Left ventricle myocardium inferior (tissue), 1 donor: Measurements from ENCODE around the gene CABLES1. TPM values are rescaled to one million over a fixed set of nuclear protein-coding genes. Genes with fewer than 3 reads are reported as not detected.

Experiments
- DNase-seq: peaks from one replicate; pipeline ENCODE4 v3.0.0-alpha.2; 2020
- H3K27ac ChIP-seq: fragments of 200-600 bp; replicated peaks from 2 replicates; pipeline ENCODE4 v1.8.0; 2021
- H3K27me3 ChIP-seq: fragments of 200-600 bp; 2 replicates; pipeline ENCODE4 v1.8.0; 2021; ENCODE audit warnings: low read depth
- H3K36me3 ChIP-seq: fragments of 200-600 bp; 2 replicates; pipeline ENCODE4 v1.8.0; 2021
- H3K4me1 ChIP-seq: fragments of 200-600 bp; 2 replicates; pipeline ENCODE4 v1.8.0; 2021
- H3K4me3 ChIP-seq: fragments of 200-600 bp; 2 replicates; pipeline ENCODE4 v1.8.0; 2021; ENCODE audit warnings: mild to moderate bottlenecking, moderate library complexity
- H3K9me3 ChIP-seq: fragments of 200-600 bp; replicated peaks from 2 replicates; pipeline ENCODE4 v1.8.0; 2021
- intact Hi-C: fragments of 100-400 bp; cut with micrococcal nuclease; formaldehyde crosslinking; loops from one replicate; pipeline ENCODE4 v1.11.0; 2022
- total RNA-seq: library from RNA; stranded (reverse); fragmentation: NEBNext Ultra II Directional; extraction: Animal tissue kit (Norgen Biotek cat#: 25700); gene quantifications from one replicate; pipeline ENCODE4 v1.2.1, GENCODE V29; 2021
- TF ChIP-seq, protein P1 (sequence below): fragments of 200-600 bp; IDR thresholded peaks from 2 replicates; pipeline ENCODE4 v1.8.0; 2021; ENCODE audit warnings: antibody characterized with exemption, mild to moderate bottlenecking, borderline replicate concordance
- donor health status: DM: no; HTN: yes; CAD: no; lungs with severe emphysema.

The CABLES1 gene
- total RNA-seq, 1 donor from 2014 or later: 2.7 TPM

DNA sequence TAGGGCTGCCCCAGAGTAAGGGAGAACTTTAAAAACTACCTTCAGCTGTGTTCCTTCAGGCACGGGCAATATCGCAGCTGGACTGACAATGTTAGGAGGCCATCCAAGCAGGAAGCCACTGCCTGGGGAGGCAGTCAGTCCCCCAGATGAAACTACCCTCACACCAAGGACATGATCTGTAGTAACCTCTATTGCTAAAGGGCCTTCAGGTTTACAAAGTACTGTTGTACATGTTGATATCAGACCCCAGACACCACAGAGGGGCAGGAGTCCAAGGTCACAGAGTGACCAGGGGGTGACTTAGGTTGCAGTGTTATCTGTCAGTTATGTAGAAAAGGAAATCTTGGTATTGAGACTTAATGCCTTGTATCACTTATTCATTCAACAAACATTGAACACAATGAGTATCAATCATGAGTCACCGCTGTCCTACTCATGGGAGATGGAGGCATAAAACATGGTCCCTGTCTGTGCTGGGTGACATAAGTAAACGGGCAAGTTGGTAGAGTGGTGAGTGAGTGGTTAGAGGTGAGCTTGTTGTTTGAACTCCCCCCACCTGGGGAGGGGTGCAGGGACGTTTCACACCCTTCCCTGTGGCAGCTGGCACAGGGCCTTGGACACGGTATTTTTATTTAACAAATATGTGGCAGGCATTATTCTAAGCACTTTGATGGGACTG lies 7.1 kb downstream of the CABLES1 start:
- peak overlapping the region; percentile 69 for H3K27ac ChIP-seq
- H3K36me3 ChIP-seq: no peaks in the 10 kb centered on the region
- intact Hi-C loops: no loop called here
- H3K4me3 ChIP-seq: no peak overlapping the region
- TF ChIP-seq, protein P1, sequence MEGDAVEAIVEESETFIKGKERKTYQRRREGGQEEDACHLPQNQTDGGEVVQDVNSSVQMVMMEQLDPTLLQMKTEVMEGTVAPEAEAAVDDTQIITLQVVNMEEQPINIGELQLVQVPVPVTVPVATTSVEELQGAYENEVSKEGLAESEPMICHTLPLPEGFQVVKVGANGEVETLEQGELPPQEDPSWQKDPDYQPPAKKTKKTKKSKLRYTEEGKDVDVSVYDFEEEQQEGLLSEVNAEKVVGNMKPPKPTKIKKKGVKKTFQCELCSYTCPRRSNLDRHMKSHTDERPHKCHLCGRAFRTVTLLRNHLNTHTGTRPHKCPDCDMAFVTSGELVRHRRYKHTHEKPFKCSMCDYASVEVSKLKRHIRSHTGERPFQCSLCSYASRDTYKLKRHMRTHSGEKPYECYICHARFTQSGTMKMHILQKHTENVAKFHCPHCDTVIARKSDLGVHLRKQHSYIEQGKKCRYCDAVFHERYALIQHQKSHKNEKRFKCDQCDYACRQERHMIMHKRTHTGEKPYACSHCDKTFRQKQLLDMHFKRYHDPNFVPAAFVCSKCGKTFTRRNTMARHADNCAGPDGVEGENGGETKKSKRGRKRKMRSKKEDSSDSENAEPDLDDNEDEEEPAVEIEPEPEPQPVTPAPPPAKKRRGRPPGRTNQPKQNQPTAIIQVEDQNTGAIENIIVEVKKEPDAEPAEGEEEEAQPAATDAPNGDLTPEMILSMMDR: no peak
- peaks cover 39% of the 10 kb centered on the region for H3K4me1 ChIP-seq
- DNase-seq: no peak
- H3K27me3 ChIP-seq: peaks cover 70% of the 10 kb centered on the region
- H3K9me3 ChIP-seq: peaks cover 2% of the 10 kb centered on the region

DNA sequence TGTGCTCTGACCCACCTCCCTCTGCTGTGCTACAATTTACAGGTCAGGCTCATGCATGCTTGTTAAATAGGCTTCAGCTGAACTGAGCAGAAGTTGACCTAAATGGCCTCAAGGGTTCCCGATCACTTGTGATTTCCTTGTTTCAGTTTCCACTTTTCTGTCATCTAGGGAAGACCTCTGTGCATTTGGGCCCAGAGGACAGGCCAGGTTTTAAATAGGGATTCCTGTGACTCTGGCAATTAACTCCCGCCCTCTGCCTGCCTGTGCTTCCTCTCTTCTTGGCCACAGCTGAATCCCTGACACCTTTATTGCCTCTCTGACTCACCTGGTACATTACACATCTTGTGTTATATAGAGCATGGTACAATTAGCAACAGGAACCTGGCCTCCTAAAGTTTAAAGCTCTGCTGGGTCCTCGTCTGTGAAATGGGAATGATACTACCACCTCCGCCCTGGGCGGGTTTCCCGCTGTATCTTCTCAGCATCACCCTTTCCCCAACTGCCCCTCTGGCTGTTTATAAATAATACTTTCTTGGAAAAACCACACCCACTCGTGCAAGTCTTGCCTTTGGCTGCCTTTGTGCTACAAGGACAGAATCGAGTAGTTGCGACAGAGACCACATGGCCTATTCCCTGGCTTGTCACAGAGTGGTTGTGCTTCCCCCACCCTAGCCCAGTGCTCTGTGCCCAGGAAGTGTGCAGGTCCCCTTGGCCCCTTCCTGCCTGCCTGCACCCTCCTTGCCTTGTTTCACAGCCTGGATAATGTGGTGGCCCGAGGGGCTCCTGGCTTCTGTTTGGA lies 7.9 kb downstream of the CABLES1 start:
- intact Hi-C loops: no loop called here
- TF ChIP-seq, protein P1: no peak
- Histone ChIP-seq H3K36me3 (no peaks in the 10 kb centered on the region), H3K4me1 (peaks cover 31% of the 10 kb centered on the region), H3K27me3 (peaks cover 63% of the 10 kb centered on the region), H3K9me3 (peaks cover 2% of the 10 kb centered on the region), H3K27ac (peak overlapping the region; percentile 69), H3K4me3 (no peak overlapping the region)
- no peak for DNase-seq

DNA sequence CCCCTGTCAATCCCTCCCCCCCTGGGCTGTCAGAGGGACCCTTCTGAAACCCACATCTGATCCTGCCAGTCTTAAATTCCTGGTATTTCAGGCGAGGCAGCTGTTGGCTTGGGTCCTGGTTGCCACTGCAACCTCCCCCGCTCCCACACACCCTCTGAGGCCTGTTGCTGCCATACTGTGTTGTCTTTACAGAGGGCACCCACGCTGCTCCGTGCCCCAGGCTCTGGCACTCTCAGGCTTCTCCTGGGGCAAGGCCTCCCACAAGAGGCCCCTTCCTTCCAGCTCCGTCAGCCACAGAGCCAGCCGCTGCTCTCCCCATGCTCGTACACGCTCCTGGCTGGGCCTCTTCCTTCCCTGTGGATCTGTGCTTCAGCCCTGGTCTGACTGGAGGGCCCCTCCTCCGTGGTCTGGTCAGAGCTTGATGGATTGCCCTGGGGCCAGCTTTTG lies 8.6 kb downstream of the CABLES1 start:
- Histone ChIP-seq H3K27me3 (peaks cover 58% of the 10 kb centered on the region), H3K9me3 (peaks cover 2% of the 10 kb centered on the region), H3K36me3 (no peaks in the 10 kb centered on the region), H3K27ac (peak overlapping the region; percentile 69), H3K4me1 (peaks cover 25% of the 10 kb centered on the region), H3K4me3 (no peak overlapping the region)
- intact Hi-C loops: no loop called here
- TF ChIP-seq, protein P1: no peak
- no peak for DNase-seq

DNA sequence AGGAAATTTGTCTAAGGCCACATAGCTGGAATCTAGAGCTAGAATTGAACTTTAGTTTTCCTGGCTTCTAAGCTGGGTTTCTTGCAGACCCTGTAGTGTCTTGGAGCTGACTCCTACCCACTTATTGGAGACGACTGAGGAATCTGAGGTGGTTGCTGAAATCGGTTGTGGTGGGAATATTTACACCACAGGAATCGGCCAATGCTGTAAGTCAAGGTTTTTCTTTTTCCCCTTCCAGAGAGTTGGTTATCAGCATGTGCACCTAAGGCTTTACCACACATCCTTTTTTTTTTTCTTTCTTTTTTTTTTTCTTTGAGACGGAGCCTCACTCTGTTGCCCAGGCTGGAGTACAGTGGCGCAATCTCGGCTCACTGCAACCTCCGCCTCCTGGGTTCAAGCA lies 9.4 kb downstream of the CABLES1 start:
- Histone ChIP-seq H3K4me1 (peaks cover 24% of the 10 kb centered on the region), H3K9me3 (peaks cover 2% of the 10 kb centered on the region), H3K27ac (peak overlapping the region; percentile 69), H3K27me3 (peaks cover 58% of the 10 kb centered on the region), H3K36me3 (no peaks in the 10 kb centered on the region), H3K4me3 (no peak overlapping the region)
- TF ChIP-seq, protein P1: no peak
- no peak for DNase-seq
- intact Hi-C loops: no loop called here

DNA sequence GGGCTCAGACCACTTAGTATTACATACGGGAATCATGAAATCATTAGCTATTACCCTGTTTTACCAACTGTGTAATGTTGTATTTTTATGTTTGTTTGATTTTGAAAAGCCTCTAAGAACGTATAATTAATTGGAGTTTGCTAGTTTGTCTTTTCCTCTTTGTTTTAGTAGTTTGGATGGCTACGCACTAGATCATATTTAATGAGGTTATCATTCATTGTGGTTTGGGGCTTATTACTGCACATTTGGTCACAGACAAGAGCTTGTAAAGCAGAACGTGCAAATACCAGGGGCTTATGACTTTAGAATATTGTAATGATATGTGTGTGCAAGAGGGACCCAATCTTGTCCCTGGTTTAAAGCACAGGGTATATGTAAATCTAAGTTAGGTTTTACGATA lies 10.3 kb downstream of the CABLES1 start:
- TF ChIP-seq, protein P1: no peak
- intact Hi-C loops: no loop called here

More for the DNA sequence above, 10.3 kb downstream of the CABLES1 start:
- Histone ChIP-seq H3K27ac (no peak overlapping the region), H3K27me3 (peaks cover 58% of the 10 kb centered on the region), H3K4me3 (no peak overlapping the region), H3K36me3 (no peaks in the 10 kb centered on the region), H3K9me3 (peaks cover 2% of the 10 kb centered on the region), H3K4me1 (peaks cover 24% of the 10 kb centered on the region)
- DNase-seq: no peak
